WERI-Rb-1 (cell line): ENCODE measurements around the gene GPR139.

Experiments used
- DNase-seq: peaks from one replicate; pipeline ENCODE4 v3.0.0-alpha.2; 2020
- H3K27ac ChIP-seq: fragments of 250-450 bp; sonication (Bioruptor Pico); 2 replicates; pipeline ENCODE4 v1.5.1; 2020; ENCODE audit warnings: mild to moderate bottlenecking, moderate library complexity
- H3K27me3 ChIP-seq: fragments of 250-450 bp; sonication (Bioruptor Pico); 2 replicates; pipeline ENCODE4 v1.5.1; 2021; ENCODE audit warnings: mild to moderate bottlenecking, low read depth, moderate library complexity; ENCODE audit not compliant: insufficient read depth, severe bottlenecking
- H3K36me3 ChIP-seq: fragments of 250-450 bp; sonication (Bioruptor Pico); 2 replicates; pipeline ENCODE4 v1.5.1; 2020; ENCODE audit warnings: mild to moderate bottlenecking, moderate library complexity
- H3K4me3 ChIP-seq: 2 replicates; pipeline ENCODE4 v1.5.1; 2011; ENCODE audit warnings: low read depth, mild to moderate bottlenecking, control low read depth, low read length
- H3K9me3 ChIP-seq: fragments of 250-450 bp; sonication (Bioruptor Pico); 2 replicates; pipeline ENCODE4 v1.5.1; 2021; ENCODE audit warnings: mild to moderate bottlenecking, moderate library complexity; ENCODE audit not compliant: severe bottlenecking
- TF ChIP-seq, protein P1 (sequence below): IDR thresholded peaks from 2 replicates; pipeline ENCODE4 v1.5.1; 2011; ENCODE audit warnings: low read depth, mild to moderate bottlenecking, control low read depth, inconsistent platforms, low read length

The GPR139 gene

GRCh38 chr16:20072146-20072873 lies 1.4 kb downstream of the GPR139 start:
- no peak overlapping the region for H3K4me3 ChIP-seq
- H3K9me3 ChIP-seq = peaks cover 4% of the 10 kb centered on the region
- peaks cover 78% of the 10 kb centered on the region for H3K27me3 ChIP-seq
- TF ChIP-seq, protein P1, sequence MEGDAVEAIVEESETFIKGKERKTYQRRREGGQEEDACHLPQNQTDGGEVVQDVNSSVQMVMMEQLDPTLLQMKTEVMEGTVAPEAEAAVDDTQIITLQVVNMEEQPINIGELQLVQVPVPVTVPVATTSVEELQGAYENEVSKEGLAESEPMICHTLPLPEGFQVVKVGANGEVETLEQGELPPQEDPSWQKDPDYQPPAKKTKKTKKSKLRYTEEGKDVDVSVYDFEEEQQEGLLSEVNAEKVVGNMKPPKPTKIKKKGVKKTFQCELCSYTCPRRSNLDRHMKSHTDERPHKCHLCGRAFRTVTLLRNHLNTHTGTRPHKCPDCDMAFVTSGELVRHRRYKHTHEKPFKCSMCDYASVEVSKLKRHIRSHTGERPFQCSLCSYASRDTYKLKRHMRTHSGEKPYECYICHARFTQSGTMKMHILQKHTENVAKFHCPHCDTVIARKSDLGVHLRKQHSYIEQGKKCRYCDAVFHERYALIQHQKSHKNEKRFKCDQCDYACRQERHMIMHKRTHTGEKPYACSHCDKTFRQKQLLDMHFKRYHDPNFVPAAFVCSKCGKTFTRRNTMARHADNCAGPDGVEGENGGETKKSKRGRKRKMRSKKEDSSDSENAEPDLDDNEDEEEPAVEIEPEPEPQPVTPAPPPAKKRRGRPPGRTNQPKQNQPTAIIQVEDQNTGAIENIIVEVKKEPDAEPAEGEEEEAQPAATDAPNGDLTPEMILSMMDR = no peak
- no peaks in the 10 kb centered on the region for H3K36me3 ChIP-seq
- no peak for DNase-seq
- no peak overlapping the region for H3K27ac ChIP-seq

GRCh38 chr16:20064931-20065330 lies 8.8 kb downstream of the GPR139 start:
- H3K9me3 ChIP-seq = peaks cover 4% of the 10 kb centered on the region
- TF ChIP-seq, protein P1 = no peak
- H3K36me3 ChIP-seq = no peaks in the 10 kb centered on the region
- H3K27me3 ChIP-seq = peaks cover 72% of the 10 kb centered on the region
- H3K27ac ChIP-seq = no peak overlapping the region
- H3K4me3 ChIP-seq = no peak overlapping the region
- no peak for DNase-seq

GRCh38 chr16:20064520-20064919 lies 9.2 kb downstream of the GPR139 start:
- Histone ChIP-seq H3K4me3 (no peak overlapping the region), H3K9me3 (peaks cover 4% of the 10 kb centered on the region), H3K36me3 (no peaks in the 10 kb centered on the region), H3K27ac (no peak overlapping the region), H3K27me3 (peaks cover 72% of the 10 kb centered on the region)
- DNase-seq = no peak
- TF ChIP-seq, protein P1 = no peak

DNA sequence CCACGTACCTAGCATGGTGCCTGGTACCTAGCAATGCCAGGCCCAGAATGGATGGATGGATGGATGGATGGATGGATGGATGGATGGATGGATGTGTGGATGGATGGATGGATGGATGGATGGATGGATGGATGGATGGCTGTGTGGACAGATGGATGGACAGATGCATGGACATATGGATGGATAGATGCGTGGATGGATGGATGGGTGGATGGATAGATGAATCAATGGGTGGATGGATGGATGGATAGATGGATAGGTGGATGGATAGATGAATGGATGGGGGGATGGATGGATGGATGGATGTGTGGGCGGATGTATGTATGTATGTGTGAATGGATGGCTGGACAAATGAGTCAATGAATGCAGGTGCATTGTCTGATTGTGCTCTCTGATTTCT lies 12.6 kb downstream of the GPR139 start:
- DNase-seq = no peak
- no peaks in the 10 kb centered on the region for H3K36me3 ChIP-seq
- TF ChIP-seq, protein P1 = no peak
- H3K4me3 ChIP-seq = no peak overlapping the region
- H3K27ac ChIP-seq = no peak overlapping the region
- H3K9me3 ChIP-seq = no peaks in the 10 kb centered on the region
- peaks cover 76% of the 10 kb centered on the region for H3K27me3 ChIP-seq

DNA sequence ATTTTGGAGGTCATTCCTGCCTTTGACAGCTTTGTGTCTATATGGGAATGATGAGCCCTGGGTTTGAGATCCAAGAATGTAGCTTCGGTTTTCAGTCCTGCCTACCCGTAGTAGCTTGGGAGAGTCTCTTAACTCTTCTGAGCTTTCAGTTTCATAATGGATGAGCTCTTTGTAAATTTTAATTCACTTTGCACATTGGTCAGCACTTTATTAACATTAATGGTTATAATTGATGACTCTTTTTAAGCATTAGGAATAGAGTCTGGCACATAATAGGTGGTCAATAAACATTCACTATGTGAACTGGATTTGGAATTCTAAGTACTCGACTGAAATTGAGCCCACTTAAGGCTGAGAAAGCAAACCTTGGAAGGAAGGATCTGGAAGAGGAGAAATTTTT lies 17.3 kb downstream of the GPR139 start:
- H3K9me3 ChIP-seq = no peaks in the 10 kb centered on the region
- H3K36me3 ChIP-seq = no peaks in the 10 kb centered on the region
- no peak overlapping the region for H3K27ac ChIP-seq
- no peak for DNase-seq
- TF ChIP-seq, protein P1 = no peak
- H3K27me3 ChIP-seq = peaks cover 69% of the 10 kb centered on the region
- H3K4me3 ChIP-seq = no peak overlapping the region

DNA sequence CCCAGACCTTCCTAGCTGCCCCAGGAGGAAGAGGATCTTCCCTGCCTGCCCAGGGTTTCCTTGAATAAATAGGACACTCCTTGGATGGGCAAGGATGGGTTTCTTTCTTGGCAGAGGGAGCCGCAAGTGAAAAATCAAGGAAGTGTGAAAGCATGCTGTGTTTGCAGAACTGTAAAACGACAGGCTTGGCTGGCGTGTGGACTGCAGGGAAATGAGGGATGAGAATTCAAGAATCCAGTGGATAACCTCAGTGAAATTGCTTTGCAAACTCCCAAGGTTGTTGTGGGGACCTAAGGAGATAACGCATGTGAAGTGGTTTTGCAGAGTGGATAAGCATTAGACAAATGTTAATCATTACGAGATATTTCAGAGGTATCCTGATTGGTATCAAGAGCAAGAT lies 20.4 kb downstream of the GPR139 start:
- Histone ChIP-seq H3K27me3 (peaks cover 60% of the 10 kb centered on the region), H3K9me3 (no peaks in the 10 kb centered on the region), H3K36me3 (no peaks in the 10 kb centered on the region), H3K4me3 (no peak overlapping the region), H3K27ac (no peak overlapping the region)
- TF ChIP-seq, protein P1 = no peak
- DNase-seq = no peak
